ENCODE results near the gene HK1. TPM values are rescaled to one million over a fixed set of nuclear protein-coding genes. Genes with fewer than 3 reads are reported as not detected.

HK1 gene
- total and polyA plus RNA-seq, 4 donors = 1.8 to 166 (median 7.4) TPM

GRCh38 chr10:69398466-69398865 is 120.2 kb downstream of the HK1 start (continued):
- no peak for TF ChIP-seq REST (IDR thresholded peaks at IDR 0.05)

- no peaks in the 10 kb centered on the region for H3K9me3 ChIP-seq (ENCODE audit: control insufficient read depth in 4 of 4, low read length in 3 of 4)
- WGBS = 96% methylated on average over 23 of the region's 23 CpGs
- no peaks in the 10 kb centered on the region for H3K27me3 ChIP-seq (ENCODE audit: control insufficient read depth in 4 of 4, insufficient read depth in 4 of 4, low read length in 3 of 4)
- no peak overlapping the region for H3K9ac ChIP-seq (ENCODE audit: low read depth in 1 of 2, low read length in 2 of 2)
- no peak overlapping the region for H3K27ac ChIP-seq (ENCODE audit: low read depth in 1 of 2, low read length in 2 of 2)
- DNase-seq (ENCODE audit: low spot score) = no peak
- H3K4me1 ChIP-seq (ENCODE audit: control insufficient read depth in 4 of 4, insufficient read depth in 4 of 4, low read length in 3 of 4) = no peaks in the 10 kb centered on the region
- H3K4me3 ChIP-seq (ENCODE audit: low read depth in 1 of 3, low read length in 3 of 3) = no peak overlapping the region
- TF ChIP-seq HNF4G (IDR thresholded peaks at IDR 0.05) = no peak
- TF ChIP-seq MAX (IDR thresholded peaks at IDR 0.05) = no peak
- peaks cover 0 to 4% (median 0%) of the 10 kb centered on the region in 4 donors for H3K36me3 ChIP-seq (ENCODE audit: control insufficient read depth in 4 of 4, insufficient read depth in 3 of 4, low read depth in 1 of 4, low read length in 3 of 4)
These were observed 122.6 kb downstream of the HK1 start for GRCh38 chr10:69400936-69401335.

- no peak overlapping the region for H3K9ac ChIP-seq (ENCODE audit: low read depth in 1 of 2, low read length in 2 of 2)
- H3K9me3 ChIP-seq (ENCODE audit: control insufficient read depth in 4 of 4, low read length in 3 of 4) = no peaks in the 10 kb centered on the region
- no peak for TF ChIP-seq MAX (IDR thresholded peaks at IDR 0.05)
- no peak for TF ChIP-seq HNF4A (conservative IDR thresholded peaks at IDR 0.05)
- no peak for TF ChIP-seq GABPA (IDR thresholded peaks at IDR 0.05 in 1 of 2, conservative IDR thresholded peaks at IDR 0.05 in 1 of 2)
- no peak for TF ChIP-seq FOXA1 (IDR thresholded peaks at IDR 0.05)
- TF ChIP-seq NR2F2 (IDR thresholded peaks at IDR 0.05) = no peak
- TF ChIP-seq JUND (IDR thresholded peaks at IDR 0.05) = no peak
- TF ChIP-seq TAF1 (conservative IDR thresholded peaks at IDR 0.05) = no peak
- no peak for TF ChIP-seq RAD21 (IDR thresholded peaks at IDR 0.05)
- TF ChIP-seq RXRA (IDR thresholded peaks at IDR 0.05) = no peak
- TF ChIP-seq FOXA2 (IDR thresholded peaks at IDR 0.05) = no peak
- H3K4me3 ChIP-seq (ENCODE audit: low read depth in 1 of 3, low read length in 3 of 3) = no peak overlapping the region
- 89% methylated on average over 11 of the region's 11 CpGs for WGBS
- H3K27ac ChIP-seq (ENCODE audit: low read depth in 1 of 2, low read length in 2 of 2) = no peak overlapping the region
- peaks cover 0 to 4% (median 0%) of the 10 kb centered on the region in 4 donors for H3K36me3 ChIP-seq (ENCODE audit: control insufficient read depth in 4 of 4, insufficient read depth in 3 of 4, low read depth in 1 of 4, low read length in 3 of 4)
- no peaks in the 10 kb centered on the region for H3K4me1 ChIP-seq (ENCODE audit: control insufficient read depth in 4 of 4, insufficient read depth in 4 of 4, low read length in 3 of 4)
- no peak for DNase-seq (ENCODE audit: low spot score)
- no peaks in the 10 kb centered on the region for H3K27me3 ChIP-seq (ENCODE audit: control insufficient read depth in 4 of 4, insufficient read depth in 4 of 4, low read length in 3 of 4)
These were observed 123.1 kb downstream of the HK1 start for GRCh38 chr10:69401416-69401815.

GRCh38 chr10:69402386-69402785 is 124.1 kb downstream of the HK1 start:
- peaks cover 0 to 4% (median 0%) of the 10 kb centered on the region in 4 donors for H3K36me3 ChIP-seq (ENCODE audit: control insufficient read depth in 4 of 4, insufficient read depth in 3 of 4, low read depth in 1 of 4, low read length in 3 of 4)
- TF ChIP-seq HNF4G (IDR thresholded peaks at IDR 0.05) (no peak), GABPA (IDR thresholded peaks at IDR 0.05 in 1 of 2, conservative IDR thresholded peaks at IDR 0.05 in 1 of 2) (no peak), MAX (IDR thresholded peaks at IDR 0.05) (no peak)
- no peak overlapping the region for H3K9ac ChIP-seq (ENCODE audit: low read depth in 1 of 2, low read length in 2 of 2)
- H3K9me3 ChIP-seq (ENCODE audit: control insufficient read depth in 4 of 4, low read length in 3 of 4) = no peaks in the 10 kb centered on the region
- 77% methylated on average over 6 of the region's 6 CpGs for WGBS
- no peak overlapping the region for H3K27ac ChIP-seq (ENCODE audit: low read depth in 1 of 2, low read length in 2 of 2)
- DNase-seq (ENCODE audit: low spot score) = no peak
- no peaks in the 10 kb centered on the region for H3K27me3 ChIP-seq (ENCODE audit: control insufficient read depth in 4 of 4, insufficient read depth in 4 of 4, low read length in 3 of 4)
- no peaks in the 10 kb centered on the region for H3K4me1 ChIP-seq (ENCODE audit: control insufficient read depth in 4 of 4, insufficient read depth in 4 of 4, low read length in 3 of 4)
- H3K4me3 ChIP-seq (ENCODE audit: low read depth in 1 of 3, low read length in 3 of 3) = no peak overlapping the region

Data from liver (tissue), 9 donors.